GM12878 (cell line): ENCODE measurements around the gene METRNL. TPM values are rescaled to one million over a fixed set of nuclear protein-coding genes. Genes with fewer than 3 reads are reported as not detected.
"Not testable (repeated sequence)": the region's sequence is repeated elsewhere in the genome, so short reads cannot be mapped to it uniquely, and the experiment has no call there.

Experiments
- ATAC-seq: fragments of 200-7000 bp; cut with Tn5 transposase; 3 replicates; pipeline ENCODE4 v1.9.1; 2020; ENCODE audit warnings: mild to moderate bottlenecking, moderate library complexity
- BruUV-seq: library from RNA; stranded (reverse); fragments of 400-500 nt; replicated peaks from 2 replicates; lab custom pipeline; 2021; lab: Mats Ljungman, UMichigan
- CTCF ChIA-PET: fragments of 300-600 bp; sonication (Branson Sonifier 250); formaldehyde crosslinking; extraction: SDS; loops from one replicate; lab custom pipeline; 2021; ENCODE audit warnings: inconsistent platforms; lab: Yijun Ruan, JAX
- POLR2A ChIA-PET: fragments of 350-600 bp; formaldehyde crosslinking; extraction: SDS; loops from one replicate; lab custom pipeline; 2021; ENCODE audit warnings: inconsistent platforms; lab: Charles Lee
- RAD21 ChIA-PET: fragments of 300-600 bp; sonication (Branson Sonifier 250); formaldehyde crosslinking; loops from one replicate; lab custom pipeline; 2023; ENCODE audit warnings: antibody characterized with exemption; ENCODE audit not compliant: unreplicated experiment; lab: Charles Lee
- SMC1A ChIA-PET: fragments of 300-600 bp; sonication (Branson Sonifier 250); formaldehyde crosslinking; loops from one replicate; lab custom pipeline; 2023; ENCODE audit not compliant: unreplicated experiment, uncharacterized antibody; lab: Charles Lee
- DNase-seq: peaks from one replicate; pipeline ENCODE4 v3.0.0-alpha.2; 2011; ENCODE audit warnings: low read depth, low spot score
- FAIRE-seq: peaks from 3 replicates; lab custom pipeline; 2011; peaks lifted over from hg19 to GRCh38; lab: Jason Lieb, UNC
- H2AFZ ChIP-seq: 2 replicates; pipeline ENCODE4 v1.6.0; 2011; ENCODE audit warnings: low read depth, low read length, control low read depth; ENCODE audit not compliant: control insufficient read depth
- H3K27ac ChIP-seq: 2 replicates; pipeline ENCODE4 v1.5.1; 2011; ENCODE audit warnings: control low read depth; ENCODE audit not compliant: control insufficient read depth, insufficient read depth
- H3K27me3 ChIP-seq, 2 experiments: replicated peaks in 1 of 2; 2 replicates each; pipeline versions ENCODE4 v1.6.0 to v1.6.1; 2011; ENCODE audit warnings: low read length in 1 of 2; ENCODE audit not compliant: control insufficient read depth in 2 of 2, insufficient read depth in 2 of 2
- H3K36me3 ChIP-seq, 2 experiments: 2 replicates each; pipeline ENCODE4 v1.5.1; 2011; ENCODE audit warnings: low read length in 1 of 2; ENCODE audit not compliant: control insufficient read depth in 2 of 2, insufficient read depth in 2 of 2
- H3K4me1 ChIP-seq: 2 replicates; pipeline ENCODE4 v1.6.1; 2011; ENCODE audit warnings: mild to moderate bottlenecking, low read length, moderate library complexity, mixed read lengths; ENCODE audit not compliant: control insufficient read depth, insufficient read depth
- H3K4me2 ChIP-seq: 2 replicates; pipeline ENCODE4 v1.6.0; 2011; ENCODE audit warnings: control low read depth; ENCODE audit not compliant: control insufficient read depth, insufficient read depth
- H3K4me3 ChIP-seq: fragments of 200-600 bp; sonication (generic); 2 replicates; pipeline ENCODE4 v1.5.1; 2016
- H3K79me2 ChIP-seq: 2 replicates; pipeline ENCODE4 v1.6.0; 2011; ENCODE audit warnings: low read length; ENCODE audit not compliant: control insufficient read depth, insufficient read depth
- H3K9ac ChIP-seq: 2 replicates; pipeline ENCODE4 v1.8.0; 2011; ENCODE audit warnings: low read length, control low read depth, mixed read lengths; ENCODE audit not compliant: control insufficient read depth, insufficient read depth
- H3K9me3 ChIP-seq: replicated peaks from 3 replicates; pipeline ENCODE4 v1.5.1; 2011; ENCODE audit warnings: mild to moderate bottlenecking, low read length; ENCODE audit not compliant: control insufficient read depth, insufficient read depth
- H4K20me1 ChIP-seq: 2 replicates; pipeline ENCODE4 v1.6.0; 2011; ENCODE audit not compliant: control insufficient read depth, insufficient read depth
- ATF7 ChIP-seq: fragments of 450-650 bp; IDR thresholded peaks from 2 replicates; pipeline ENCODE4 v1.6.1; 2016; ENCODE audit warnings: low read depth, mild to moderate bottlenecking
- CBX5 ChIP-seq: sonication (generic); IDR thresholded peaks from 2 replicates; pipeline ENCODE4 v1.6.1; 2016; ENCODE audit warnings: low read depth, moderate library complexity, mild to moderate bottlenecking, inconsistent platforms
- EZH2 ChIP-seq: IDR thresholded peaks from 2 replicates; pipeline ENCODE4 v1.6.1; 2012; ENCODE audit warnings: low read depth, mild to moderate bottlenecking, control low read depth, inconsistent platforms, low read length, borderline replicate concordance; ENCODE audit not compliant: control insufficient read depth
- FOXM1 ChIP-seq: IDR thresholded peaks from 2 replicates; pipeline ENCODE4 v1.6.1; 2012; ENCODE audit warnings: low read depth, mild to moderate bottlenecking, inconsistent platforms, low read length, moderate library complexity
- IRF3 ChIP-seq: fragments of 450-650 bp; IDR thresholded peaks from 2 replicates; pipeline ENCODE4 v1.6.1; 2014; ENCODE audit warnings: mild to moderate bottlenecking
- KAT2A ChIP-seq: conservative IDR thresholded peaks from 2 replicates; pipeline ENCODE4 v1.6.1; 2011; ENCODE audit warnings: low read depth, low read length; ENCODE audit not compliant: control insufficient read depth
- KLF5 ChIP-seq: fragments of 450-650 bp; IDR thresholded peaks from 2 replicates; pipeline ENCODE4 v1.6.1; 2014; ENCODE audit warnings: mild to moderate bottlenecking; ENCODE audit not compliant: partially characterized antibody
- MAX ChIP-seq: IDR thresholded peaks from 2 replicates; pipeline ENCODE4 v1.6.1; 2012; ENCODE audit warnings: low read depth, low read length, improper control_type of control experiment
- NR2C1 ChIP-seq: fragments of 450-650 bp; IDR thresholded peaks from 2 replicates; pipeline ENCODE4 v1.6.1; 2017; ENCODE audit warnings: antibody characterized with exemption, mild to moderate bottlenecking, moderate library complexity
- POLR2A ChIP-seq: IDR thresholded peaks from 2 replicates; pipeline ENCODE4 v1.6.1; 2011; ENCODE audit warnings: low read depth, mild to moderate bottlenecking, low read length
- POLR2AphosphoS5 ChIP-seq: IDR thresholded peaks from 2 replicates; pipeline ENCODE4 v1.6.1; 2011; ENCODE audit warnings: mild to moderate bottlenecking, low read length, inconsistent platforms
- SIN3A ChIP-seq: IDR thresholded peaks from 2 replicates; pipeline ENCODE4 v1.6.1; 2012; ENCODE audit warnings: low read depth, low read length, improper control_type of control experiment
- SPI1 ChIP-seq: IDR thresholded peaks from 2 replicates; pipeline ENCODE4 v1.6.1; 2011; ENCODE audit warnings: low read depth, mild to moderate bottlenecking, low read length, moderate library complexity, borderline replicate concordance; ENCODE audit not compliant: insufficient read depth
- SREBF1 ChIP-seq: IDR thresholded peaks from 2 replicates; pipeline ENCODE4 v1.6.1; 2012; ENCODE audit warnings: mild to moderate bottlenecking, low read length
- YY1 ChIP-seq: IDR thresholded peaks from 2 replicates; pipeline ENCODE4 v1.6.1; 2011; ENCODE audit warnings: low read depth, mild to moderate bottlenecking, low read length
- WGBS: methylation state at CpG from one replicate; pipeline ENCODE4 v1.1.6; 2016; ENCODE audit warnings: low lambda C conversion rate; ENCODE audit not compliant: insufficient replicate concordance, insufficient coverage; ENCODE audit errors: missing lambda C conversion rate; 5-methylcytosine and 5-hydroxymethylcytosine counted together
- in situ Hi-C: fragments of 300-500 bp; cut with MboI; formaldehyde crosslinking; loops from 9 replicates; pipeline ENCODE4 v1.14.3; 2018; ENCODE audit warnings: mixed read lengths
- intact Hi-C: fragments of 100-400 bp; cut with micrococcal nuclease; formaldehyde crosslinking; loops from one replicate; pipeline ENCODE4 v1.14.2; 2022; ENCODE audit not compliant: unreplicated experiment
- polyA plus RNA-seq, 11 experiments: library from polyadenylated mRNA; depleted of rRNA in 4 of 11; unstranded in 6 of 11; stranded (reverse) in 5 of 11; fragments of >200 nt; fragmentation: Nextera tagmentation in 4 of 11; fragmentation: Illumina TruSeq in 1 of 11; extraction: Ambion mirVana in 4 of 11; extraction: Trizol in 1 of 11; gene quantifications; 1 replicate in 1 of 11; 2 replicates in 10 of 11; pipeline versions ENCODE4 v1.2.1 to v1.2.3, GENCODE V29; 2011 to 2016; ENCODE audit warnings: inconsistent platforms in 2 of 11, missing spikeins in 2 of 11, low read depth in 1 of 11
- total RNA-seq, 4 experiments: library from RNA; depleted of rRNA in 3 of 4; stranded (reverse); fragments of >200 nt in 3 of 4; fragmentation: Illumina TruSeq in 1 of 4; extraction: Trizol in 1 of 4; gene quantifications; 2 replicates each; pipeline versions ENCODE4 v1.2.1 to v1.2.3, GENCODE V29; 2013 to 2021
- TF ChIP-seq, protein P1 (sequence below), 3 experiments: IDR thresholded peaks in 2 of 3; conservative IDR thresholded peaks in 1 of 3; 2 replicates each; pipeline ENCODE4 v1.5.1; 2011; ENCODE audit warnings: low read depth in 3 of 3, low read length in 3 of 3, mild to moderate bottlenecking in 3 of 3, control low read depth in 2 of 3, moderate library complexity in 2 of 3, inconsistent platforms in 1 of 3, mixed read lengths in 1 of 3; ENCODE audit not compliant: control insufficient read depth in 2 of 3, insufficient read depth in 1 of 3; ENCODE audit errors: extremely low read depth in 1 of 3

METRNL gene
- total and polyA plus RNA-seq, 10 of the 15 experiments (the other 5 are each of a cell fraction or from before 2014, with no cell fraction given) = 0.05 to 3.7 (median 0.48) TPM; not detected in 2

DNA sequence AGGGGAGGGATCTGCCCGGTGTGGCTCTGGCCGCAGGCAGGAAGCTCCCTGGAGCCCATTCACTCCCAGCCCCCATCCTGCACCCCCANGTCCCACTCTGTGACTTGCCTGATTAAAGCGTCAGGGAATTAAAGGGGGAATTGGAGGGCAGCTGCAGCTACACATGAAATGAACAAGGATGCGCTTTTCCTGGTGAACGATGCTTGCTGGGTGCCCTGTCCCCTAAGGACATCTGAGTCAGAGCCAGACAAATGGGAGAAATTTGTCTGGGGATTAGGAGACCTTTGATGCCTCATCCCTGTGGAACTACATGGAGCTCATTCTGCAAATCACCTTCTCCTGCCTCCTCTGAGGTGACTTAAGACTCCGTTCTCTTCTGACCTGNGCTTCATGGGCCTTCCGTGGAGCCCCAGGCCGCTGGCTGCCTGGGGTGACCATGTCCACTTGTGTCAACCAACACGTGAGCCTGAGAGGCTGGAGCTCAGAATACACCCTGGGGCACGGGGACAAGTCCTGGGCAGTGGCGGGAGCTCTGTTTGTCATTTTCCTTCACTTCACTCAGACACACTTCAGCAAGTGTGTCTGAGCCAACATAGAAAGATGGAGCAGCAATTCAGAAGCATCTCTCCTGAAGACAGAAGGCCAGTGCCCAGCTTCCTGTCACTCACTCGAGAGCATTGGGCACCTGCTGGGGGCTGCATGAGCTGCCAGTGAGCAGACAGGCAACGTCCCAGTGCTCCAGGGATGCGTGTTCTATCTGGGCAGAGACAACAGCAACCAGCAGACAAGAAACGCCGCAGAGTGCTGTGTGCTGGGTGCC, 54.1 kb downstream of the METRNL start:
- Histone ChIP-seq H3K9ac (no peak overlapping the region), H3K27ac (no peak overlapping the region), H4K20me1 (no peaks in the 10 kb centered on the region), H3K4me2 (no peak overlapping the region), H3K9me3 (no peaks in the 10 kb centered on the region), H3K4me3 (no peak overlapping the region), H3K79me2 (no peaks in the 10 kb centered on the region), H2AFZ (no peak overlapping the region), H3K27me3 (0 out of 4 replicates have a peak, but pooled peaks cover 0 to 1% of the 10 kb centered on the region in 2 experiments), H3K4me1 (no peaks in the 10 kb centered on the region), H3K36me3 (no peaks in the 10 kb centered on the region)
- FAIRE-seq (no peak), DNase-seq (no peak), ATAC-seq (no peak)
- ChIA-PET CTCF (no interaction called here), SMC1A (no interaction called here), RAD21 (no interaction called here), POLR2A (interaction anchor here (0.6 kb wide), 1 partner anchor 36 kb away, joined by 3 read pairs; no protein-coding TSS in a partner anchor)
- BruUV-seq = no TSS peak
- 40% methylated on average over 16 of the region's 16 CpGs for WGBS
- intact Hi-C loops = no loop called here
- in situ Hi-C loops = no loop called here
- TF ChIP-seq KAT2A = no peak
- no peak for TF ChIP-seq POLR2A
- no peak for TF ChIP-seq POLR2AphosphoS5
- TF ChIP-seq ATF7 = no peak
- no peak for TF ChIP-seq IRF3
- TF ChIP-seq SIN3A = no peak
- no peak for TF ChIP-seq KLF5
- TF ChIP-seq YY1 = no peak
- no peak for TF ChIP-seq NR2C1
- no peak for TF ChIP-seq SPI1
- no peak for TF ChIP-seq MAX
- TF ChIP-seq CBX5 = no peak
- no peak for TF ChIP-seq SREBF1
- no peak for TF ChIP-seq EZH2
- TF ChIP-seq, protein P1, sequence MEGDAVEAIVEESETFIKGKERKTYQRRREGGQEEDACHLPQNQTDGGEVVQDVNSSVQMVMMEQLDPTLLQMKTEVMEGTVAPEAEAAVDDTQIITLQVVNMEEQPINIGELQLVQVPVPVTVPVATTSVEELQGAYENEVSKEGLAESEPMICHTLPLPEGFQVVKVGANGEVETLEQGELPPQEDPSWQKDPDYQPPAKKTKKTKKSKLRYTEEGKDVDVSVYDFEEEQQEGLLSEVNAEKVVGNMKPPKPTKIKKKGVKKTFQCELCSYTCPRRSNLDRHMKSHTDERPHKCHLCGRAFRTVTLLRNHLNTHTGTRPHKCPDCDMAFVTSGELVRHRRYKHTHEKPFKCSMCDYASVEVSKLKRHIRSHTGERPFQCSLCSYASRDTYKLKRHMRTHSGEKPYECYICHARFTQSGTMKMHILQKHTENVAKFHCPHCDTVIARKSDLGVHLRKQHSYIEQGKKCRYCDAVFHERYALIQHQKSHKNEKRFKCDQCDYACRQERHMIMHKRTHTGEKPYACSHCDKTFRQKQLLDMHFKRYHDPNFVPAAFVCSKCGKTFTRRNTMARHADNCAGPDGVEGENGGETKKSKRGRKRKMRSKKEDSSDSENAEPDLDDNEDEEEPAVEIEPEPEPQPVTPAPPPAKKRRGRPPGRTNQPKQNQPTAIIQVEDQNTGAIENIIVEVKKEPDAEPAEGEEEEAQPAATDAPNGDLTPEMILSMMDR (IDR thresholded peaks at IDR 0.05 in 2 of 3, conservative IDR thresholded peaks at IDR 0.05 in 1 of 3; ENCODE audit: control insufficient read depth in 2 of 3, extremely low read depth in 1 of 3, insufficient read depth in 1 of 3, low read depth in 3 of 3, low read length in 3 of 3) = no peak
- TF ChIP-seq FOXM1 = no peak

DNA sequence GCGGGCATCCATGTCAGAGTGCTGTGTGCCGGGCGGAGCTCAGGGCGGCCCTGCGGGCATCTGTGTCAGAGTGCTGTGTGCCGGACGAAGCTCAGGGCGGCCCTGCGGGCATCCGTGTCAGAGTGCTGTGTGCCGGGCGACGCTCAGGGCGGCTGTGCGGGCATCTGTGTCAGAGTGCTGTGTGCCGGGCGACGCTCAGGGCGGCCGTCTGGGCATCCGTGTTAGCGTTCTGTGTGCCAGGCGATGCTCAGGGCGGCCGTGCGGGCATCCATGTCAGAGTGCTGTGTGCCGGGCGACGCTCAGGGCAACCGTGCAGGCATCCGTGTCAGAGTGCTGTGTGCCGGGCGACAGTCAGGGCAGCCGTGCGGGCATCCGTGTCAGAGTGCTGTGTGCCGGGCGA, 55.0 kb downstream of the METRNL start:
- H3K36me3 ChIP-seq, H3K27ac ChIP-seq, H3K4me2 ChIP-seq, POLR2A ChIA-PET, RAD21 ChIA-PET, H3K9me3 ChIP-seq, H3K79me2 ChIP-seq, BruUV-seq, H4K20me1 ChIP-seq, H3K27me3 ChIP-seq, FAIRE-seq, DNase-seq, H2AFZ ChIP-seq, SMC1A ChIA-PET, H3K4me1 ChIP-seq, intact Hi-C loops, ATAC-seq, CTCF ChIA-PET, H3K9ac ChIP-seq, in situ Hi-C loops, H3K4me3 ChIP-seq: not testable (repeated sequence)
- 60% methylated on average over 5 of the region's 38 CpGs for WGBS
